A549 (cell line): ENCODE data around the gene MAP4K4. TPM values are rescaled to one million over a fixed set of nuclear protein-coding genes. Genes with fewer than 3 reads are reported as not detected.

Experiments
- ATAC-seq, 2 experiments: fragments of 200-7000 bp in 1 of 2; fragments of >200 bp in 1 of 2; cut with Nextera tagmentation in 1 of 2; cut with Tn5 transposase in 1 of 2; 3 replicates each; pipeline versions ENCODE4 v1.8.0 to v1.9.1; 2018 to 2020; ENCODE audit warnings: mild to moderate bottlenecking in 1 of 2, moderate library complexity in 1 of 2
- CTCF ChIA-PET: fragments of 300-600 bp; sonication (Branson Sonifier 250); formaldehyde crosslinking; extraction: SDS; loops from one replicate; lab custom pipeline; 2021; ENCODE audit warnings: antibody characterized with exemption, inconsistent platforms; lab: Yijun Ruan, JAX
- POLR2A ChIA-PET: fragments of 350-600 bp; formaldehyde crosslinking; extraction: SDS; loops from one replicate; lab custom pipeline; 2021; ENCODE audit warnings: antibody characterized with exemption, inconsistent platforms; lab: Yijun Ruan, JAX
- DNase-seq, 2 experiments: peaks; one replicate each; pipeline versions ENCODE4 v3.0.0 to v3.0.0-alpha.2; 2011 to 2016; ENCODE audit warnings: low read depth in 1 of 2, low spot score in 1 of 2
- FAIRE-seq: peaks from 2 replicates; lab custom pipeline; 2011; peaks lifted over from hg19 to GRCh38; lab: Jason Lieb, UNC
- H3K27ac ChIP-seq, 2 experiments: fragments of >200 bp; sonication (Bioruptor Twin); formaldehyde crosslinking; 3 replicates each; pipeline ENCODE4 v1.5.1; 2016 to 2017
- H3K4me1 ChIP-seq: fragments of >200 bp; sonication (Bioruptor Twin); formaldehyde crosslinking; 3 replicates; pipeline ENCODE4 v1.6.1; 2016
- H3K4me2 ChIP-seq: fragments of >200 bp; sonication (Bioruptor Twin); formaldehyde crosslinking; 3 replicates; pipeline ENCODE4 v1.6.1; 2016
- H3K4me3 ChIP-seq: fragments of >200 bp; sonication (Bioruptor Twin); formaldehyde crosslinking; 3 replicates; pipeline ENCODE4 v1.5.1; 2016
- H3K9me3 ChIP-seq: fragments of >200 bp; sonication (Bioruptor Twin); formaldehyde crosslinking; 3 replicates; pipeline ENCODE4 v1.6.1; 2016
- BCL3 ChIP-seq: fragments of >200 bp; sonication (Bioruptor Twin); formaldehyde crosslinking; IDR thresholded peaks from 3 replicates; pipeline ENCODE4 v1.6.1; 2016
- CBX2 ChIP-seq: fragments of 200-600 bp; sonication (generic); IDR thresholded peaks from 2 replicates; pipeline ENCODE4 v1.6.1; 2016; ENCODE audit warnings: low read depth, mild to moderate bottlenecking, borderline replicate concordance
- CBX8 ChIP-seq: fragments of 200-600 bp; sonication (generic); IDR thresholded peaks from 2 replicates; pipeline ENCODE4 v1.6.1; 2016
- CEBPB ChIP-seq, 2 experiments: fragments of >200 bp in 1 of 2; sonication (Bioruptor Twin) in 1 of 2; formaldehyde crosslinking in 1 of 2; IDR thresholded peaks; 2 replicates each; pipeline ENCODE4 v1.6.1; 2012 to 2016
- CTCF ChIP-seq: fragments of >200 bp; sonication (Bioruptor Twin); formaldehyde crosslinking; IDR thresholded peaks from 3 replicates; pipeline ENCODE4 v1.5.1; 2016
- E2F6 ChIP-seq: IDR thresholded peaks from 2 replicates; pipeline ENCODE4 v1.6.1; 2012; ENCODE audit warnings: low read depth, borderline replicate concordance
- EHMT2 ChIP-seq: fragments of 200-600 bp; sonication (generic); IDR thresholded peaks from 2 replicates; pipeline ENCODE4 v1.6.1; 2016; ENCODE audit warnings: antibody characterized with exemption, low read depth, mild to moderate bottlenecking, moderate library complexity
- ELK1 ChIP-seq: fragments of 150-350 bp; IDR thresholded peaks from 2 replicates; pipeline ENCODE4 v1.6.1; 2014; ENCODE audit warnings: low read depth, mild to moderate bottlenecking, low read length
- GATA3 ChIP-seq: IDR thresholded peaks from 2 replicates; pipeline ENCODE4 v1.6.1; 2012; ENCODE audit warnings: borderline replicate concordance
- HDAC2 ChIP-seq: fragments of 200-600 bp; sonication (generic); IDR thresholded peaks from 2 replicates; pipeline ENCODE4 v1.6.1; 2016
- HES2 ChIP-seq: fragments of >200 bp; sonication (Bioruptor Twin); formaldehyde crosslinking; IDR thresholded peaks from 2 replicates; pipeline ENCODE4 v1.6.1; 2016
- HMGXB4 ChIP-seq: fragments of 250-450 bp; sonication (Bioruptor Pico); IDR thresholded peaks from 2 replicates; pipeline ENCODE4 v1.5.0; 2021; ENCODE audit warnings: mild to moderate bottlenecking, moderate library complexity, borderline replicate concordance
- HOXA7 ChIP-seq: fragments of 250-450 bp; sonication (Bioruptor Pico); IDR thresholded peaks from 2 replicates; pipeline ENCODE4 v1.5.0; 2020; ENCODE audit warnings: mild to moderate bottlenecking, moderate library complexity
- HOXB13 ChIP-seq: fragments of 250-450 bp; sonication (Bioruptor Pico); IDR thresholded peaks from 2 replicates; pipeline ENCODE4 v1.5.0; 2020; ENCODE audit warnings: low read depth, mild to moderate bottlenecking, moderate library complexity
- JUN ChIP-seq, 2 experiments: fragments of >200 bp; sonication (Bioruptor Twin); formaldehyde crosslinking; IDR thresholded peaks; 2 replicates in 1 of 2; 3 replicates in 1 of 2; pipeline ENCODE4 v1.6.1; 2016 to 2017
- MAX ChIP-seq: IDR thresholded peaks from 2 replicates; pipeline ENCODE4 v1.6.1; 2012
- NFE2L2 ChIP-seq: fragments of 150-350 bp; conservative IDR thresholded peaks from 2 replicates; pipeline ENCODE4 v1.6.1; 2014; ENCODE audit warnings: low read length
- NPAS2 ChIP-seq: fragments of 250-450 bp; sonication (Bioruptor Pico); IDR thresholded peaks from 2 replicates; pipeline ENCODE4 v1.8.0; 2022; ENCODE audit warnings: mild to moderate bottlenecking, moderate library complexity, borderline replicate concordance
- RARB ChIP-seq: fragments of 250-450 bp; sonication (Bioruptor Pico); IDR thresholded peaks from 2 replicates; pipeline ENCODE4 v1.8.0; 2021; ENCODE audit warnings: mild to moderate bottlenecking, moderate library complexity
- REST ChIP-seq: fragments of 200-600 bp; sonication (generic); IDR thresholded peaks from 2 replicates; pipeline ENCODE4 v1.6.1; 2016; ENCODE audit warnings: antibody characterized with exemption, mild to moderate bottlenecking, moderate library complexity
- RFX5 ChIP-seq: fragments of 450-650 bp; IDR thresholded peaks from 2 replicates; pipeline ENCODE4 v1.7.1; 2014; ENCODE audit warnings: antibody characterized with exemption, mild to moderate bottlenecking, moderate library complexity
- TFCP2L1 ChIP-seq: fragments of 250-450 bp; sonication (Bioruptor Pico); IDR thresholded peaks from 2 replicates; pipeline ENCODE4 v1.5.0; 2021; ENCODE audit warnings: mild to moderate bottlenecking
- TP53 ChIP-seq: fragments of 250-450 bp; sonication (Bioruptor Pico); IDR thresholded peaks from 2 replicates; pipeline ENCODE4 v1.5.0; 2021; ENCODE audit warnings: mild to moderate bottlenecking, moderate library complexity
- ZC3H11A ChIP-seq: fragments of 450-650 bp; IDR thresholded peaks from 2 replicates; pipeline ENCODE4 v1.6.1; 2014; ENCODE audit warnings: antibody characterized with exemption, mild to moderate bottlenecking
- ZNF302 ChIP-seq: fragments of 250-450 bp; sonication (Bioruptor Pico); IDR thresholded peaks from 2 replicates; pipeline ENCODE4 v1.9.0; 2021; ENCODE audit warnings: inconsistent platforms, mild to moderate bottlenecking, moderate library complexity
- WGBS: methylation state at CpG from one replicate; pipeline ENCODE4 v1.1.6; 2017; ENCODE audit errors: missing lambda C conversion rate; 5-methylcytosine and 5-hydroxymethylcytosine counted together
- polyA plus RNA-seq, 4 experiments: library from polyadenylated mRNA; depleted of rRNA in 3 of 4; stranded (reverse); fragments of >200 nt; fragmentation: RNase III in 1 of 4; extraction: RNeasy Plus Mini Kit Qiagen cat#74134 plus additional on column Dnase treatment in 1 of 4; gene quantifications; 2 replicates in 3 of 4; 3 replicates in 1 of 4; pipeline ENCODE4 v1.2.3, GENCODE V29; 2011 to 2017

MAP4K4 gene
- polyA plus RNA-seq, 2 of the 4 experiments (the other 2 are of a cell fraction): 61.9 to 82.2 TPM

- Histone ChIP-seq H3K4me3 (no peak overlapping the region), H3K27ac (no peak overlapping the region), H3K4me1 (peaks cover 8% of the 10 kb centered on the region; the same call in 1 of the 3 replicates), H3K9me3 (no peaks in the 10 kb centered on the region), H3K4me2 (no peak overlapping the region)
- TF ChIP-seq ZNF302 (CRISPR knock-in tag) (no peak), GATA3 (no peak), NPAS2 (CRISPR knock-in tag) (no peak), BCL3 (no peak), ZC3H11A (no peak), ELK1 (no peak), MAX (no peak), HDAC2 (no peak), HES2 (no peak), E2F6 (no peak), HOXB13 (CRISPR knock-in tag) (no peak), CBX2 (no peak), TP53 (CRISPR knock-in tag) (no peak), CBX8 (no peak), EHMT2 (no peak)
- FAIRE-seq (no peak), DNase-seq (no peak), ATAC-seq (no peak)
- ChIA-PET POLR2A (no interaction called here), CTCF (interaction anchor here (2.1 kb wide), 1 partner anchor 13 kb away, joined by 8 read pairs; no protein-coding TSS in a partner anchor)
Observed at GRCh38 chr2:101858246-101858645, 160.7 kb downstream of the MAP4K4 start.

GRCh38 chr2:101858910-101859309, 161.4 kb downstream of the MAP4K4 start:
- ChIA-PET POLR2A (no interaction called here), CTCF (interaction anchor here (2.1 kb wide), 1 partner anchor 12 kb away, joined by 8 read pairs; no protein-coding TSS in a partner anchor)
- Histone ChIP-seq H3K4me2 (no peak overlapping the region), H3K4me3 (no peak overlapping the region), H3K4me1 (peaks cover 8% of the 10 kb centered on the region; the same call in 1 of the 3 replicates), H3K9me3 (no peaks in the 10 kb centered on the region), H3K27ac (no peak overlapping the region)
- WGBS: 100% methylated on average over 4 of the region's 4 CpGs
- ATAC-seq (no peak), DNase-seq (no peak), FAIRE-seq (no peak)
- TF ChIP-seq CTCF: no peak
- TF ChIP-seq TFCP2L1 (CRISPR knock-in tag): no peak
- TF ChIP-seq HOXA7: no peak

- H3K4me1 ChIP-seq: peaks cover 8% of the 10 kb centered on the region; the same call in 1 of the 3 replicates
- no peaks in the 10 kb centered on the region for H3K9me3 ChIP-seq
- H3K4me3 ChIP-seq: no peak overlapping the region
- ChIA-PET CTCF (interaction anchor here (0.6 to 2.1 kb wide), 5 partner anchors 9 to 381 kb away, joined by 3 to 8 read pairs (median 4); no protein-coding TSS in a partner anchor), POLR2A (no interaction called here)
- ATAC-seq (no peak), DNase-seq (no peak), FAIRE-seq (no peak)
- WGBS: 96% methylated on average over 16 of the region's 16 CpGs
- H3K27ac ChIP-seq: no peak overlapping the region
- no peak overlapping the region for H3K4me2 ChIP-seq
- no peak for TF ChIP-seq JUN (IDR thresholded peaks at IDR 0.05)
- TF ChIP-seq NFE2L2: no peak
- TF ChIP-seq REST: no peak
- no peak for TF ChIP-seq CEBPB (IDR thresholded peaks at IDR 0.05)
- no peak for TF ChIP-seq RARB (CRISPR knock-in tag)
- no peak for TF ChIP-seq RFX5
- no peak for TF ChIP-seq HMGXB4
Observed at GRCh38 chr2:101859604-101860003, 162.1 kb downstream of the MAP4K4 start.
